Activated CD8-positive, alpha-beta memory T cell treated with anti-CD3 and anti-CD28 coated beads, Interleukin-2, amount 10 ng/mL, durations not matched to agents 7 days and 5 days (primary cell): ENCODE measurements around the gene KCNE4. TPM values are rescaled to one million over a fixed set of nuclear protein-coding genes. Genes with fewer than 3 reads are reported as not detected.

Source experiments
- ATAC-seq: fragments of 150-1000 bp; cut with Tn5 transposase; one replicate; pipeline ENCODE4 v1.10.0; 2021; ENCODE audit warnings: moderate library complexity
- CTCF ChIA-PET: fragments of 350-600 bp; sonication (Branson Sonifier 250); formaldehyde crosslinking; loops from one replicate; lab custom pipeline; 2021; ENCODE audit warnings: antibody characterized with exemption; lab: Charles Lee
- DNase-seq: peaks from one replicate; pipeline ENCODE4 v3.0.0-alpha.2; 2020
- H3K27ac Mint-ChIP-seq: one replicate; pipeline ENCODE4 v1.8.0; 2021; ENCODE audit warnings: mild to moderate bottlenecking, mixed read lengths
- H3K27me3 Mint-ChIP-seq: one replicate; pipeline ENCODE4 v1.8.0; 2021; ENCODE audit warnings: mixed read lengths
- H3K36me3 Mint-ChIP-seq: one replicate; pipeline ENCODE4 v1.8.0; 2021; ENCODE audit warnings: mild to moderate bottlenecking, mixed read lengths
- H3K4me1 Mint-ChIP-seq: one replicate; pipeline ENCODE4 v1.8.0; 2021; ENCODE audit warnings: mixed read lengths
- H3K4me3 Mint-ChIP-seq: one replicate; pipeline ENCODE4 v1.8.0; 2021; ENCODE audit warnings: mild to moderate bottlenecking, moderate library complexity, mixed read lengths
- H3K9me3 Mint-ChIP-seq: one replicate; pipeline ENCODE4 v1.8.0; 2022; ENCODE audit warnings: low read depth, mixed read lengths
- total RNA-seq, 2 experiments: library from RNA; stranded (reverse); gene quantifications; one replicate each; pipeline ENCODE4 v1.2.3, GENCODE V29; 2021

Gene KCNE4
- total RNA-seq, 2 experiments from 2014 or later: not detected

GRCh38 chr2:223056701-223057418 is 4.9 kb downstream of the KCNE4 start:
- no peak for ATAC-seq
- no peak for DNase-seq
- H3K27me3 Mint-ChIP-seq: no peaks in the 10 kb centered on the region
- CTCF ChIA-PET: no interaction called here
- H3K27ac Mint-ChIP-seq: no peak overlapping the region
- H3K36me3 Mint-ChIP-seq: no peaks in the 10 kb centered on the region
- H3K4me1 Mint-ChIP-seq: no peaks in the 10 kb centered on the region
- H3K9me3 Mint-ChIP-seq: no peaks in the 10 kb centered on the region
- no peak overlapping the region for H3K4me3 Mint-ChIP-seq

GRCh38 chr2:223057569-223057968 is 5.6 kb downstream of the KCNE4 start:
- Mint-ChIP-seq H3K27ac (no peak overlapping the region), H3K4me3 (no peak overlapping the region), H3K36me3 (no peaks in the 10 kb centered on the region), H3K27me3 (no peaks in the 10 kb centered on the region), H3K4me1 (no peaks in the 10 kb centered on the region), H3K9me3 (no peaks in the 10 kb centered on the region)
- CTCF ChIA-PET: no interaction called here
- ATAC-seq (no peak), DNase-seq (no peak)

- Mint-ChIP-seq H3K36me3 (no peaks in the 10 kb centered on the region), H3K27ac (no peak overlapping the region), H3K9me3 (no peaks in the 10 kb centered on the region), H3K4me1 (no peaks in the 10 kb centered on the region), H3K27me3 (no peaks in the 10 kb centered on the region), H3K4me3 (no peak overlapping the region)
- DNase-seq (no peak), ATAC-seq (no peak)
- CTCF ChIA-PET: no interaction called here
Measured at GRCh38 chr2:223058952-223059716, 7.1 kb downstream of the KCNE4 start.

- Mint-ChIP-seq H3K27ac (no peak overlapping the region), H3K9me3 (no peaks in the 10 kb centered on the region), H3K4me1 (no peaks in the 10 kb centered on the region), H3K36me3 (no peaks in the 10 kb centered on the region), H3K27me3 (no peaks in the 10 kb centered on the region), H3K4me3 (no peak overlapping the region)
- no peak for DNase-seq
- CTCF ChIA-PET: no interaction called here
- ATAC-seq: no peak
Measured at GRCh38 chr2:223060201-223060825, 8.3 kb downstream of the KCNE4 start.

GRCh38 chr2:223062396-223062795 is 10.4 kb downstream of the KCNE4 start:
- Mint-ChIP-seq H3K36me3 (no peaks in the 10 kb centered on the region), H3K4me3 (no peak overlapping the region), H3K9me3 (no peaks in the 10 kb centered on the region), H3K4me1 (no peaks in the 10 kb centered on the region), H3K27ac (no peak overlapping the region), H3K27me3 (peaks cover 3% of the 10 kb centered on the region)
- DNase-seq (no peak), ATAC-seq (no peak)
- CTCF ChIA-PET: no interaction called here

- H3K4me3 Mint-ChIP-seq: no peak overlapping the region
- ATAC-seq (no peak), DNase-seq (no peak)
- H3K27ac Mint-ChIP-seq: no peak overlapping the region
- H3K9me3 Mint-ChIP-seq: no peaks in the 10 kb centered on the region
- CTCF ChIA-PET: no interaction called here
- H3K27me3 Mint-ChIP-seq: peaks cover 3% of the 10 kb centered on the region
- no peaks in the 10 kb centered on the region for H3K36me3 Mint-ChIP-seq
- H3K4me1 Mint-ChIP-seq: no peaks in the 10 kb centered on the region
Measured at GRCh38 chr2:223065107-223065506, 13.1 kb downstream of the KCNE4 start.

- Mint-ChIP-seq H3K4me3 (no peak overlapping the region), H3K9me3 (no peaks in the 10 kb centered on the region), H3K4me1 (no peaks in the 10 kb centered on the region), H3K27me3 (peaks cover 3% of the 10 kb centered on the region), H3K27ac (no peak overlapping the region), H3K36me3 (no peaks in the 10 kb centered on the region)
- DNase-seq (no peak), ATAC-seq (no peak)
- CTCF ChIA-PET: no interaction called here
Measured at GRCh38 chr2:223066721-223067120, 14.7 kb downstream of the KCNE4 start.

- no peak for DNase-seq
- H3K4me3 Mint-ChIP-seq: no peak overlapping the region
- H3K9me3 Mint-ChIP-seq: no peaks in the 10 kb centered on the region
- H3K36me3 Mint-ChIP-seq: no peaks in the 10 kb centered on the region
- ATAC-seq: no peak
- H3K27me3 Mint-ChIP-seq: peaks cover 3% of the 10 kb centered on the region
- CTCF ChIA-PET: no interaction called here
- H3K27ac Mint-ChIP-seq: no peak overlapping the region
- H3K4me1 Mint-ChIP-seq: no peaks in the 10 kb centered on the region
Measured at GRCh38 chr2:223068071-223068470, 16.1 kb downstream of the KCNE4 start.

- CTCF ChIA-PET: no interaction called here
- DNase-seq: no peak
- Mint-ChIP-seq H3K4me1 (no peaks in the 10 kb centered on the region), H3K27ac (no peak overlapping the region), H3K4me3 (no peak overlapping the region), H3K36me3 (no peaks in the 10 kb centered on the region), H3K27me3 (peaks cover 3% of the 10 kb centered on the region), H3K9me3 (no peaks in the 10 kb centered on the region)
- ATAC-seq: no peak
Measured at GRCh38 chr2:223069465-223069864, 17.5 kb downstream of the KCNE4 start.

GRCh38 chr2:223069988-223070387 is 18.0 kb downstream of the KCNE4 start:
- Mint-ChIP-seq H3K4me3 (no peak overlapping the region), H3K27me3 (peaks cover 3% of the 10 kb centered on the region), H3K36me3 (no peaks in the 10 kb centered on the region), H3K4me1 (no peaks in the 10 kb centered on the region), H3K27ac (no peak overlapping the region), H3K9me3 (no peaks in the 10 kb centered on the region)
- ATAC-seq (no peak), DNase-seq (no peak)
- CTCF ChIA-PET: no interaction called here

- ATAC-seq (no peak), DNase-seq (no peak)
- Mint-ChIP-seq H3K9me3 (no peaks in the 10 kb centered on the region), H3K27me3 (peaks cover 3% of the 10 kb centered on the region), H3K36me3 (no peaks in the 10 kb centered on the region), H3K4me3 (no peak overlapping the region), H3K27ac (no peak overlapping the region), H3K4me1 (peaks cover 3% of the 10 kb centered on the region)
- CTCF ChIA-PET: no interaction called here
Measured at GRCh38 chr2:223071139-223071538, 19.1 kb downstream of the KCNE4 start.

- H3K27ac Mint-ChIP-seq: no peak overlapping the region
- no peaks in the 10 kb centered on the region for H3K36me3 Mint-ChIP-seq
- CTCF ChIA-PET: no interaction called here
- no peak for ATAC-seq
- H3K27me3 Mint-ChIP-seq: no peaks in the 10 kb centered on the region
- no peak overlapping the region for H3K4me3 Mint-ChIP-seq
- peaks cover 3% of the 10 kb centered on the region for H3K4me1 Mint-ChIP-seq
- H3K9me3 Mint-ChIP-seq: no peaks in the 10 kb centered on the region
- DNase-seq: no peak
Measured at GRCh38 chr2:223072826-223073225, 20.8 kb downstream of the KCNE4 start.

GRCh38 chr2:223075301-223076270 is 23.6 kb downstream of the KCNE4 start:
- ATAC-seq: no peak
- CTCF ChIA-PET: no interaction called here
- no peak overlapping the region for H3K4me3 Mint-ChIP-seq
- DNase-seq: no peak
- H3K27ac Mint-ChIP-seq: no peak overlapping the region
- H3K36me3 Mint-ChIP-seq: no peaks in the 10 kb centered on the region
- H3K27me3 Mint-ChIP-seq: no peaks in the 10 kb centered on the region
- no peaks in the 10 kb centered on the region for H3K9me3 Mint-ChIP-seq
- peaks cover 3% of the 10 kb centered on the region for H3K4me1 Mint-ChIP-seq
